Measurements from ENCODE around the gene BEGAIN.

The BEGAIN gene

DNA sequence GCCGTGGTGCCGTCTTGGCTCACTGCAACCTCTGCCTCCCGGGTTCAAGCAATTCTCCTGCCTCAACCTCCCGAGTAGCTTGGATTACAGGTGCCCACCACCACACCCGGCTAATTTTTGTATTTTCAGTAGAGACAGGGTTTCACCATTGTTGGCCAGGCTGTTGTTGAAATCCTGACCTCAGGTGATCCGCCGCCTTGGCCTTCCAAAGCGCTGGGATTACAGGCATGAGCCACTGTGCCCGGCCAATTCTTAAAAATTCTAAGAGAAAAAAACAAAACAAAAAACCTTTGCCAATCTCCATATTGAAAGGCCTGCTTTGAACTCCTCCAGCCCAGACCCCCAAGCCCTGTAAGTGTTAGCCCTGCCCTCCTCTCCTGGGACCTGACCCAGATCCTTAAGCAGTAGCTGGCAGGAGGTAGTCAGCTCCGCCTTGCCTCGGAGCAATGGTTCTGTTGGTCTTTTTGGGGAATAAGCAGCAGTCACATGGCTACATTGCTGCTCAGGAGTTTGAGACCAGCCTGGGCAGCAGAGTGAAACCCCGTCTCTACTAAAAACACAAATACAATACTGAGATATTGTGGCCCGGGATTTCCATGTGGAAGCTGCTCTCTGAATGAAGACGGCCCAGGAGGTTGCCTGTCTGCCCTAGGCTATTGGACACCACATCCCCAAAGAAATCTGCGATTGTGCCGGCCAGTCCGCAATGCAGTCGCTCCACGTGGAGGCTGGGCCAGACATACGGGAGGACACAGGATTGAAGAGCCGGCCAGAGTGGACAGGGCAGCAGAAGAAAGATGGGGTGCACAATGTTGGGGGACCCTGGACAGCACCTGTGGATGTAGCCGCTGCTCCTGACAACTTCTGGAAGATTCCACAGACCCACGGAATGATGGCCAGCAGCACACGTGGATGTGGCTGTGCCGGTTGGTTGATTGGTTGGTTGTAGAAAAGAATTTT, 28.8 kb upstream of the BEGAIN start:
- no peak for DNase-seq

DNA sequence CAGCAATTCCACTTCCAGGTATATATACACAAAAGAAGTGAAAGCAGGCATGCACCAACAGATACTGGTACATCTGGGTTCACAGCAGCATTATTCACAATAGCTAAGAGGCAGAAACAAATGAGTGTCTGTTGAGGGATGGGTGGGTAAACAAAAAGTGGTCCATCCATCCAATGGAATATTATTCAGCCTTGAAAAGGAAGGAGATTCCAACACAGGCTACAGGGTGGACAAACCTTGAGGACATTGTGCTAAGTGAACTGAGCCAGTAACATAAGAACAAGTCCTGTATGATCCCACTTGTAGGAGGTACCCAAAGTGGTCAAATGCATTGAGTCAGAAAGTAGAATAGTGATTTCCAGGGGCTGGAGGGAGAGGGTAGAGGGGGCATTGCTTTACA, 27.6 kb upstream of the BEGAIN start:
- no peak for DNase-seq

DNA sequence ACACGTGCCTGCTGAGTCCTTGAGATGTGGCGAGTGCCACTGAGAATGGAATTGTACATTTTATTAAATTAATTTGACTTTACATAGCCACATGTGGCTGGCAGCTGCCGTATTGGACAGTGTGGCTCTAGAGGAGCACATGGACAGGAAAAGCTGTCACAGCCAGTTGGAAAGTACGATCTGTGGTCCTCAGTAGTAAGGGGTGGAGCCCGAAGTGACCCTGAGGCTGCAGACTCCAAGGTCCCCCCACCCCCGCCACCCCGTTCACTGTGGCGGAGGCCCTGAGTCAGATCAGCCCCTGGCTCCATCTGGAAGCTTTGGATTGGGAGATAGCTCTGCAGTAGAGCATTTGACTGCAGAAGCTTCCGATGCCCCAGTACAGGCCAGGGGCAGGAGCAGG, 25.8 kb upstream of the BEGAIN start:
- DNase-seq, result no peak

DNA sequence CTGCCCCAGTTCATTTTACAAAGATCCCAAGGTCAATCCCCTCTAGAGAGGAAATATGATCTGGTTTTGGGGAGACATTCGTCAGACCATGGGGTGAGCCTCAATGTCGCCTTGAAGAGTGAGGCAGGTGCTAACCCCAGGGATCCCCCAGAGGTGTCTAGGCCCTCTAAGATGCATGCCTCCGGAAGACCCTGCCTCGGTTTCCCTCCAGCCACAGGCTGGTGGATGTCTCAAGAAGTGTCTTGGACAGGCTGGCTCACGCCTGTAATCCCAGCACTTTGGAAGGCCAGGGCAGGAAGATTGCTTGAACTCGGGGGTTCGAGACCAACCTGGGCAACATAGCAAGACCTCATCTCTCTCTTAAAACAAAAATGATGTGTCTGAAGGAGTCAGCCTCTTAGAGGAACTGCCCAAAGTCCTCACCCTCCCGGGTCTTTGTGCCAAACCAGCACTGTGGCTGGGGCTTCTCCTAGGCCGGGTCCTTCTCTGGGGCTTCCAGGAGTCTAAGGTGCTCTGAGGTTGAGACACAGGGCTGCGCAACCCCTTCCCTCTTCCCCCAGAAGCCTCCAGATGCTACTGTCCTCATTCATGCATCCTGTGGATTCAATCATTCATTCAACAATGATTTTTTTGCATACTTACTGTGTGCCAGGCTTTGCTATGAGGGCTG, 24.7 kb upstream of the BEGAIN start:
- no peak for DNase-seq

DNA sequence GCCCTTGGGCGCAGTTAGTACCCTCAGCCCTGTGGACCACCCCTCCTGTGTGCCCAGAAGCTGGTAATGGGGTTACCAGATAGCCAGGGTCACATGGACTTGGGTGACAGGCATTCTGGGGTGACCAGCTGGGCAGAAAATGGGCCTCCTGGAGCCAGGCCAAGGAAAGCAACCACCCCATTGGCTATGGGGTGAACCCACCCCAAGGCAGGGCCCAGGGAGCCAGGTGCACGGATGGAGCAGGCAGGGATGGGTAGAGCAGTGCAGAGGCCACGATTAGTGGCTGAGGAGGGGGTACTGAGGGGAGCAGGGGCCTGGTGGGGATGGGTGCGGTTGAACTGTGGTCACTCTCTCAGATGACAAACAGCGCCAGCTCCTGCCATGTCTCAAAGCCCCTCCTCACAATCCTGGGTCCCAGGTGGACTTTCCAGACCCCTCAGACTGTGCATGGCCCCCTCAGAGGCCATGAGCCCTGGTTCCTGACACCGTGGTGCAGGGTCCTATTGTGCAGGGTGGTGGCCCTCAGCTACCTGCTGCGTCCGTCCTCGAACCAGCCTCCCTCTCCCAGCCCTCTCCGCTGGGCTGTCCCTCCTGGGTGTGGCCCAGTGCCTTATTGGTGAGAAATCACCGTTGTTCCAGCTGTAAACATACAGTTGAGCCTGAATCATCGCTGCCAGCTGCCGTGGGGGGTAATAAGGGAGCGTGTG, 23.4 kb upstream of the BEGAIN start:
- DNase-seq, result no peak

DNA sequence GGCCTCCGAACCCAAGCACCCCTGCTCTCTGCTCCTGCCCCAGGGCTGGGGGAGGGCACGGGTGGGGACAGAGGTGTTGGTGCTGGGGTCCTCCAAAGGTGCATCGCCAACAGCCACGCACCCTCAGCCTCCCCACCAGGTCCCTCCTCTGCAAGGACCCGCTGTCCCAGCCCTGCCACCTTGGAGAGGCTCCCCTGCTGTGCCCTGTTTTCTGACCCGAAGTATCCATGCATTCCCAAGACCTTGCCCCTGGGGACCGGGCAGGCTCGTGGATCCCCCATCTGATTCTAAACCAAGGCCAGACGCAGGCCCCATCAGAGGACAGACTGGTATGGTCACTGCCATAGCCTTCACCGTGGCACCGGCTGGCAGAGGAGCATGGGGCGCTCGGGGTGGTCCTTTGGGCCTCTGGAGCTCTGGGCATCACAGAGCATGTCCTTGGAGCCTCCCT, 22.7 kb upstream of the BEGAIN start:
- no peak for DNase-seq

DNA sequence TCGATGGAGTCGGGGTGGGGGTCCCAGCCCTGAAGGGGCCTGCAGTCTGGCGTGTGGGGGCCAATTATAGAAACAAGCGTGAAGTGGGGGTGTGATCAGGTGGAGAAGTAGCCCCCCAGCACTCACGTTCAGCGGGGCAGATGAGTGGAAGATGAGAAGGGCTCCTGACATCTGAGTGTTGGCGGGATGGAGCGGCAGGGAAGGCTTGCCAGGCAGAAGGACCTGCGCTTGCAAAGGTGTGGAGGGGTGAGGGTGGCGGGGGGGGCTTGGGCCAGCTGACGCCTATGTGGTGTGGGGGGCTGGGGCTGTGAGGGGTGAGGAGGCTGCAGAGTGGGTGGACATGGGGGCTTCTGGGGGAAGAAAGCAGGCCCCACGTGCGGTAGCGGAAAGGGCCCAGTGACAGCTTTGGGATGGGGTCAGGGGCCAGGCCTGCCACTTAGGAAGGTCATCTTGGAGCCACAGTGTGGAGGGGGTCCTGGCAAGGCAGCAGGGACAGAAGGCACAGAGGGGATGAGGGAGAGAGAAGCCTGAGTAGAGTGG, 22.2 kb upstream of the BEGAIN start:
- DNase-seq, result no peak

DNA sequence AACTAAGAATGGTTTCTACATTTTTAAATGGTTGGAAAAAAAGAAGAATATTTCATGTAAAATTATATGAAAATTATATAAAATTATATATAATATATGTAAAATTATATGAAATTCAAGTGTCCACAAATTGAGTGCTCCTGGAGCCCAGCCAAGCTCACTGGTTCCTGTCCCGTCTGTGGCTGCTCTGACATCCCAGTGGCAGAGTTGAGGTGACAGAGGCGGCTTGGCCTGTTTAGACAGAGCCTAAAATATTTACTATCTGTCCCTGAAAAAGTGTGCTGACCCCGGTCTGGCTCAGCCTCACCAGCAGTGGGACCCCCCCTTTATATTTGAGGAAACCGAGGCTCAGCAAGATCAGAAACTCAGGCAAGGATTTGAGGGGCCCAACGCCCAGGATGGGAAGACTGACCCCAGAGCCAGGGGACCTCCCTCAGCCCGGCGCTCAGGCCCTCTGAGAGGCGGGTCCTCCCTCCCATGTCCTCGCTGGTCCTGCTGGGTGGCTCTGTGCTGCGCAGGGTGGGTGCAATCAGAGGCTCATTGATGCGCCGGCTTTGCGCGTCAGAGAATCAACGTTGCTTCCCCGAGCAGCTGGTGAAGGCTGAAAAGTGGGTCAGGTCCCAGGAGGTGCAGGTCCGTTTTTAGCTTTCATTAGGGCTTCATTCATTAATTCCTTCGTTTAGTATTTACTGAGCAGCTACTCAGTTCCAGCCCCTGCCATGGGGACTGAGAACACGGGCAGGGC, 21.5 kb upstream of the BEGAIN start:
- DNase-seq, result no peak

DNA sequence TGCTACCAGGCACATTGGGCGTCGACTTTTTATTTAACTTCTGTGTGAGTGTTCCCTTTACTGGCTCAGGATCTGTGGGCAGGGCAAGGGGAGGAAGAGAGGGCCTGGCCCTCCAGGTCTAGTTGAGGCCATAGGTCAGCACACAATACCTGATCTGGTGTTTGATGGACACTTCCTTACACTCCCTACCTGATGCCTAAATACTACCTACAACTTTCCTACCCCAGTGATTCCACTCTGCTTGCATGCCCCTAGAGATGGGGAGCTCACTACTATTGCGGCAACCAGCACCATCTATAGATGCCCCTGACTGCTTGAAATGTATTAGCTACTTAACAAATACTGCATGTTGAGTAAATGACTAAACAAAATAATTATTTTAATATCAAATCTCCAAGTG, 20.8 kb upstream of the BEGAIN start:
- no peak for DNase-seq

DNA sequence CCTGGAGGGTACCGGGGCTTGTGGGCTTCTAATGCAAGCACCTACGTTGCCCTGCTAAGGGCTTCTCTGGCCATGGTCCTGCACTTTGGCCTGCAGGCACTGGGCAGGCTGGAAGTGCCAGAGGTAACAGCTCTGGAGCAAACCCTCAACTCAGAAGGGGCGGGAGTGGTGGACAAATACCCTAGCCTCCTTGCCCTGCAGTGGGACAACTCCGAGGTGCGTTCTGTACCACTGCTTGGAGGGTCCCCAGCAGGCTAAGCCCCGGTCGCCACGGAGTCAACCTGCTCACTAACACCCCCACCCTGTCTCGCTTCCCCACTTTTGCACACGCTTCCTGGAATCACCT, 20.4 kb upstream of the BEGAIN start:
- DNase-seq, result no peak

DNA sequence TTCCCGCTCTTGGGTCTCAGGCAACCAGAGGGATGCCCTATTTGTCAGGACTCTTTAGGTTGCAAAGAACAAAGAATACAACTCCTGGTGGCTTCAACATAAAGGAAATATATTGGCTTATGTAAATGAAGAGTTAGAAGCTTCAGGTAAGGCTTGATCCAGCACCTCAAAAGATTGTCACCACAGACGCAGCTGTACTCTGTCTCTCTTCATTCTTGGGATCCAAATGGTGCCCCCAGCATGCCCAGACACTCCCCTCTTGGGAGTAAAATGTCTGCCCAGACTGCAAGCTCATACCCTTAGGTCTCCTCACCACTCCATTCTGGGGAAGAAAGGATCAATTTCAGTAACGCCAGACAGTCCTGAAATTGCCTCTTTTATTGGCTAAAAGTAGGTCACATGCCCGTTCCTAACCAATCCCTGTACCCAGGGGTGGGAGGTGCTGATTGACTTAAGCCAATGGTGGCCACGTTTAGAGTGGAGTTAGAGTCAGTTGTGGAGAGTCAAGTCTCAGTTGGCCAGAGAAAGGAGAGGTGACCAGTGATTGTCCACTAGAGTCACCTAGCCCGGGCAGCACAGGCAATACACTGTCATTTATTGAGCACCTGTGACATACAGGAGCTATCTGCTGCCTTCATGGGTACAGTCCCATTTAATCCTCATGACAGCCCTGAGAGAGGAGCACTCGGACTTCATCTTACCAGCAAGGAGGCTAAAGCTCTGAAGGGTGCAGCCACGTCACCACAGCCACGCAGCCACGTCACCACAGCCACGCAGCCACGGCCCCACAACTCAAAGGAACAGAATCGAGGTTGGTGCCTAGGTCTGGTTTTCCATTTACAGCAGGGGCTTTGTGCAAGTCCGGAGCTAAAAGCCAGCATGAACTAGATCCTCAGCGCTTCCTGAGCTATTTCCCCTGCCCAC, 19.7 kb upstream of the BEGAIN start:
- DNase-seq, result no peak

DNA sequence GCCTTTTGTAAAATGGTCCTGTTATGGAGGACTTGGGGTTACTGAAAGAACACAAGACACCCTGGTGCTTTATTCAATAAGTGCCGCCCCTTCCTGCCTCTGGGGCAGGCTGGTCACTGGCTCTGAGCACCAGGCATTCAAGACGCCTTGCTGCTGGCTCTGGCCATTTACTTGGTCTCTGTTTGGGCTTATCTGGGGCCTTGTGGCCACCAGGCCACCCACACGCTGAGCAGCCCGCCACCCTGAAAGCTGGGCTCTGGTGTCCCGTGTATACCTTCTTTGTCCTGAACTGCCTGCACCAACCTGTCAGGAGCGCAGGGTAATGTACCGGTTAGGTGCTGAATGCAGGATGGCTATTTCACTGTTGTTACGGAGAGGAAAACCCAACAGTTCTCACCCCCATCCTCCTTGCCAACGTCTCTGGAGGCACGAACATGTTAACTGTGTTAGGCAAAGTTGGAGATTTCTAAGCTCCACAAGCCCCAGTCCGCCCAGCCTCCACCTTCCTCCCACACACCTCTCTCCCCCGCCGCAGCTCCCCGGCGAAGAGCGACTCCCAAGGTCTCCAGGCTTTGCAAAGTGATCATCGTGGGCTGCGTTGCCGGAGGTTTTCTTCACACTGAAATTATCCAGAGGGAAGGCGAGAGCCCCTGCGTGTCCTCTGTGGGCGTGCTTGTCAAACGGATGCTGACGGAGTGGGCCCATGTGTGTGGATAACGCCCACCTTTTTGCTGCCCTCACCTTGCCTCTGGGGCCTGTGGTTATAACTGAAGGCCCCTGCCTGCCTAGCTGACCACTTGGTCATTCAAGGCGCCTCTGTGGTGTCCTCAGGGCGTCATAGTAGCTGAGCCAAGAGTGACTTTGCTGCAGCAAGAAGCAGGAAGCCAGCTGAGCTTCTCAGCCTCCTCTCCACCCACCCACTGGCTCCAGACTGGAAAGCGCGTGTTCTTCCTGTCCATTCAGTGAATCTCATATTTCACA, 18.8 kb upstream of the BEGAIN start:
- no peak for DNase-seq

DNA sequence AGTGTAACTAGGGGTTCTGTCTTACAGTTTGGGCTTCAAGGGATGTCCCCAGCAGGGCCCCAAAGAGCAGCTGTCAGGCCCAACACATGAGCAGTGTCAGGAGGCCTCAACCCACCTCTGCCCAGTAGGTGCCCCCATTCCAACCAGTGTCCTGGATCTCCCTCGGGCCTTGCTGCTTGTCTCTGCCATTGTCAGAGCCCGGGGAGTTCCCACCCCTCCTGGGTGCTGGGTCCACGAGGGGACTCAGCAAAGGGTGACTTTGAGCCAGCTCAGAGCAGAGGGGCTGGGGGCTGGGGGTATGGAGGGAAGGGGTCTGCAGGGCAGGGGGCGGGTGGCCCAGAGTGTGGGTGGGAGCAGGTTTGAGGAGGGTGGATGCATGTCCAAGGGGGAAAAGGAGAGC, 18.0 kb upstream of the BEGAIN start:
- no peak for DNase-seq

DNA sequence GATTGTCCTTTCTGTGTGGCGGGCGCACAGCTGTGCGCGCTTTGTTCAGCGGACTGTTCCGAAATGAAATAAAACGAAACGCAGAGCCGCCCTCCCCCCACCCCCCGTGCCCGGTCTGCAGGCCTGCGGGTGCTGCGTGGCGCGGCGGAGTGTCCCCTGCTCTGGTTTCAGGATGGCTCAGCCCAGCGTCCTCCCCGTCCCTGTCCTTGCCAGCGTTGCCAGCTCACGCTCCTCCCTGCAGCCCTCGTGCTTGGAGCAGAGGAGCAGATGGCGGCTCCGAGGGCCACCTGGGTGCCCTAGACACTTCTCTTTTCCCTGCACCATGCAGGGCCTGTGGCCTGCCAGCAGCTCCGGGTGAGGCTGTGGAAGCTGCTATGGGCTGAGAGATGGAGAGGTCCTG, 17.5 kb upstream of the BEGAIN start:
- DNase-seq, result no peak

DNA sequence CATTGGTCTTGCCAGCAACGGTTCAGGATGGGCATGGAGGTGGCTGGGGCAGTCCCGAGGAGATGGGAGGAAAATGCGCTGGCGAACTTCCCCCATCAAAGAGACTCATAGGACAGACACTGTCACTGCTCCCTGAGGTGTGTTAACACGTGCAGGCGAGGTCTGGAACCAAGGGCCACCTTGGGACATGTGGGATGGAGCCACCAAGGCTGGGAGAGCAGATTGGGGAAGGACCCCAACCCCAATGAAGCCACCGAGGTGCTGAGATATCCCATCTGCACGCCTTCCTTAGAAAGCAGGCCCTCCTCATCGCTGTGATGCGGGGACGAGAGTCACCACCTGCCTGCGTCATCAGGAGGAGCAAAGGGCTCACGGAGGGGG, 16.9 kb upstream of the BEGAIN start:
- DNase-seq, result no peak

DNA sequence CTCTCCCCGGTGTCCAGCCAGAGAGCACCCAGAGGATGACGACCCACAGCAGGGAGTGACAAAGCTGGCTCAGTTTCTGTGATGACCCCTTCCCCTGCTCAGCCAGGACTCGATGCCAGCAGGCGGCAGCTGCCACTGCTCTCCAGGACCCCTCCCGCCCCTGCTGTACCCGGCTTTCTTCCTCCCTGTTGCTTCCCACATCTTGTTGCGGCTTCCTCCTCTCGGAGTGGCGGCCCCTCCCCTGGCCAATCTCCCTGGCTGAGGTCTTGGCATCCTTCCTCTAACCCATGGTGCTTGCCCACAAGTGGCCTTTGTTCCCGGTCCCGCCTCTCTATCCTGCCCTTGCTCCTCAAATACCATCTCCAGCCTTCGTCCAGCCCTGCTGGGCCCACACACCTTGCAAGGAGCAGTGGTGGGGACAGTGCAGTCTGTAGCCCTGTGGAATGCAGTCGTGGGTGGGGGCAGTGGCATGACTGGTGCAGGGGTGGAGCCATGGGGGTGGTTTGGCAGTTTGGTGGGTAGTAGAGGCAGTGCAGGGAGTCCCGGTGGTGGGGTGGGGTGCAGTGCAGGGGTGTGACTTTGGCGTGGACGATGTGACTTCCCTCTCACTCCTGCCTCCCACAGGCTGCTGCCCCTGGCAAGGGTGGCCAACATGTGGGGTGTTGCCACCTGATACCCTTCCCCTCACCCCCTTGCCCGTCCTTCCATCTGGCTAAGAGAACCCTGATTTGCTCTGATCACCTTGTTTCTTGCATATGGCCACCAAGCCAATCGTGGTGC, 16.3 kb upstream of the BEGAIN start:
- no peak for DNase-seq

DNA sequence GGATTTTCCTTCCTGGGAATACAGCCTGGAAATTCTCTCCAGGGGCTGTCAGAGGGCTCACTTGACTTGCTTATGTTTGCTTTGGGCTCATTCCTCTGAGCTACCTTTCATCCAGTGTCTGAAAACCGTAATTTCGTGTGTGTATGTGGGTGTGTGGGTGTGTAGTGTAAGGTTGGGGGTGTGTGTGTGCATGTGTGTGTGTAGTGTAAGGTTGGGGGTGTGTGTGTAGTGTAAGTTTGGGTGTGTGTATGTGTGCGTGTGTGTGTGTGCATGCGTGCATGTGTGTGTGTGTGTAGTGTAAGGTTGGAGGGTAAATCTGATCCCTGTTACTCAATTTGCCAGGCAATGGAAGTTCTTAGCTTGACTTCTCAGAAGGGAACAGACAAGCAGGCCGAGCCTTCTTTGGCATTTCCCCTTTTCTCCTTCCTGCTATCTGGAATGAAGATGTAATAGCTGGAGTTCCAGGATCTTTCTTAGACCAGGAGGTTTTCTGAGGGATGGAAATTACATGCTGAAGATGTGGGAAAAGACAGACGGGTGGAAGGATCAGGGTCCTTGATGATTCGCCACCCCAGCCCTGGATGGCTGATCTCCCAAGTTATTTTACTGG, 15.5 kb upstream of the BEGAIN start:
- no peak for DNase-seq

DNA sequence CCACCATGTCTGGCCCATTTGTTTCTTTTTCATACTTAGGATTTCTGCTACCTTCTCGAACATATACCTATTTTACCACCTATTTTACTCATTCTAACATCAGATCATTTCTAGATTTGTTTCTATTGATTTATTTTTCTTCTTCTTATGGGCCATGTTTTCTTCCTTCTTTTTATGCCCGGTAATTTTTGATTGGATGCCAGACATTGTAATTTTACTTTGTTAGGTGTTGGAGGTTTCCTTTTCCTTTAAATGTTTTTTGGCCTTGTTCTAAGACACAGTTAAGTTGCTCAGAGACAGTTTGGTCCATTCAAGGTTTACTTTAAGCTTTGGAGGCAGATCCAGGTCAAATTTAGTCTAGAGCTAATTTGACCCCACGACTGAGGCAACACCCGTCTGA, 14.7 kb upstream of the BEGAIN start:
- no peak for DNase-seq

DNA sequence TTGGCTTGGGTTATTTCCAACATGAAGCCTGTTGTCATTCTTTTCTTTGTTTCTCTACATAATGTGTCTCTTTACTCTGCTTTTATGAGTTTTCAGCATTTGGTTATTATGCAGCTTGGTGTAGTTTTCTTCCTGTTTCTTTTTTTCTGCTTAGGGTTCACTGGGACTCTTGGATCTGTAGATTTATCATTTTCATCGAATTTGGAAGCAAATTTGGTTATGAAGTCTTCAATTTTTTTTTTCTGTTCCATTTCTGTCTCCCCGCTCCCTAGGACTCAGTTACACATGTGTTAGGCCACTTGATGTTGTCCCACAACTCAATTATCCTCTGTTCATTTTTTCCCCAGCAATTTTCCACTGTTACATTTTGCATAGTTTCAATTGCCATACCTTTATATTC, 13.8 kb upstream of the BEGAIN start:
- no peak for DNase-seq

Data from CD4-positive, alpha-beta T cell treated with Interleukin-17A for 1 hour (primary cell).